HFFc6 (cell line): ENCODE results near the gene MTG1. TPM values are rescaled to one million over a fixed set of nuclear protein-coding genes. Genes with fewer than 3 reads are reported as not detected.
A peak's percentile ranks its signal among the peaks of the same experiment; 100 is the strongest.

Experiments used
- DNase-seq: peaks from one replicate; pipeline ENCODE4 v3.0.0-alpha.2; 2018
- H3K27ac Mint-ChIP-seq: 2 replicates; pipeline ENCODE4 v1.8.0; 2020; ENCODE audit warnings: mild to moderate bottlenecking, mixed read lengths
- H3K27me3 Mint-ChIP-seq: 2 replicates; pipeline ENCODE4 v1.8.0; 2021; ENCODE audit warnings: mild to moderate bottlenecking, moderate library complexity, mixed read lengths; ENCODE audit not compliant: insufficient read depth
- H3K36me3 Mint-ChIP-seq: 2 replicates; pipeline ENCODE4 v1.8.0; 2021; ENCODE audit warnings: low read depth, mixed read lengths
- H3K4me1 Mint-ChIP-seq: 2 replicates; pipeline ENCODE4 v1.8.0; 2020; ENCODE audit warnings: low read depth, mixed read lengths
- H3K4me3 Mint-ChIP-seq: 2 replicates; pipeline ENCODE4 v1.8.0; 2020; ENCODE audit warnings: mild to moderate bottlenecking, moderate library complexity, mixed read lengths
- H3K9me3 Mint-ChIP-seq: 2 replicates; pipeline ENCODE4 v1.8.0; 2020; ENCODE audit warnings: mild to moderate bottlenecking, mixed read lengths
- total RNA-seq, 6 experiments: library from RNA; stranded (reverse); fragmentation: NEBNext Ultra II Directional; extraction: Animal tissue kit (Norgen Biotek cat#: 25700); gene quantifications; 2 replicates in 1 of 6; 3 replicates in 5 of 6; pipeline ENCODE4 v1.2.3, GENCODE V29; 2021
- TF ChIP-seq, protein P1 (sequence below): fragments of 200-600 bp; sonication (generic); IDR thresholded peaks from 2 replicates; pipeline ENCODE4 v1.5.0; 2021; ENCODE audit warnings: antibody characterized with exemption, mild to moderate bottlenecking

Gene MTG1
- total RNA-seq, 6 experiments from 2014 or later: 23.7 to 33.0 (median 26.6) TPM

DNA sequence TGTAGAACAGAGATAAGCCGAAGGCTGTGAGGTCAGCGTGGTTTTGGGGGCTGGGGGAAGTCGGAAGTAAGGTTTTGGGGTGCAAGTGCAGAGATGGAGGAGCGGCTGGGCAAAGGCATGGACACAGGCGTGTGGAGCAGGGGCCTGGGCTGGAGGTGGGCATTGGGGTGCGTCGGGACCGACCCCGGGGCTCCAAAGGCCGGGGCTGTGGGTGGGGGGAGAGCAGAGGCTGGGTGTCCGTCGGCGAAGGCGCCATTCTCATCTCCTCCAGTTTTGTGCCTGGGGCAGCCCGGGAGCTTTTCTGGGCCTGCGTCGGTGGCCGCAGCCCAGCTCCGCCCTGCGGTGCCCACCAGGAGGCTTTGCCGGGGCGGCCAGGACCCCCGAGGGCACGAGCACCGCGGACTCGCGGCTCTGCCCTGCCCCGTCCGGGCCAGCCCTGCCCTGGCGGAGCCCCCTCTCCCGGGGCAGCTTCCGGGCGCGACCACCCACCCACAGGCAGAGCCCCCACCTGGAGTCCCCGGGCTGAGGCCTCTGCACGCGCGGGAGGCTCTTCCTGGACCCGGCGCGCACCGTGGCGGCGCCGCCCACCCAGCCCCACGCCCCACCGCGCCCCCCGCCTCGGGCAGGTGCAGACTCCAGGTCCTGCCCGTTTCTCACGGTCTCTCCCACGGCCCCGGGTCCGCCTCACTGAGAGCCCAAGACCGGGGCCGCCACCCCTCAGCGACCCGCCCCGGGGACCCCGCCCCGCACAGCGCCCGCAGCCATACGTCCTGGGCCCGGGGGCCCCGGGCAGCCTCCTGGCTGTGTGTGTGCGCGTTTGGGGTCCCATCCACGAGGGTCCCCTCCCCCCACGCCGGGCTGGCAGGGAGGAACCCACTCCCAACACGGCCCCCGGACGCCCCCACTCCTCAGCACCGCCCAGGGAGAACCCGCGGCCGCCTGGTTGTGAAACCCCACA lies 52.1 kb downstream of the MTG1 start:
- no peaks in the 10 kb centered on the region for H3K4me1 Mint-ChIP-seq
- H3K27me3 Mint-ChIP-seq: peaks cover 6% of the 10 kb centered on the region; the same call in 1 of the 2 replicates
- H3K27ac Mint-ChIP-seq: no peak overlapping the region
- H3K9me3 Mint-ChIP-seq: peaks cover 48% of the 10 kb centered on the region
- TF ChIP-seq, protein P1, sequence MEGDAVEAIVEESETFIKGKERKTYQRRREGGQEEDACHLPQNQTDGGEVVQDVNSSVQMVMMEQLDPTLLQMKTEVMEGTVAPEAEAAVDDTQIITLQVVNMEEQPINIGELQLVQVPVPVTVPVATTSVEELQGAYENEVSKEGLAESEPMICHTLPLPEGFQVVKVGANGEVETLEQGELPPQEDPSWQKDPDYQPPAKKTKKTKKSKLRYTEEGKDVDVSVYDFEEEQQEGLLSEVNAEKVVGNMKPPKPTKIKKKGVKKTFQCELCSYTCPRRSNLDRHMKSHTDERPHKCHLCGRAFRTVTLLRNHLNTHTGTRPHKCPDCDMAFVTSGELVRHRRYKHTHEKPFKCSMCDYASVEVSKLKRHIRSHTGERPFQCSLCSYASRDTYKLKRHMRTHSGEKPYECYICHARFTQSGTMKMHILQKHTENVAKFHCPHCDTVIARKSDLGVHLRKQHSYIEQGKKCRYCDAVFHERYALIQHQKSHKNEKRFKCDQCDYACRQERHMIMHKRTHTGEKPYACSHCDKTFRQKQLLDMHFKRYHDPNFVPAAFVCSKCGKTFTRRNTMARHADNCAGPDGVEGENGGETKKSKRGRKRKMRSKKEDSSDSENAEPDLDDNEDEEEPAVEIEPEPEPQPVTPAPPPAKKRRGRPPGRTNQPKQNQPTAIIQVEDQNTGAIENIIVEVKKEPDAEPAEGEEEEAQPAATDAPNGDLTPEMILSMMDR: no peak
- H3K4me3 Mint-ChIP-seq: no peak overlapping the region
- no peak for DNase-seq
- H3K36me3 Mint-ChIP-seq: peaks cover 43% of the 10 kb centered on the region

DNA sequence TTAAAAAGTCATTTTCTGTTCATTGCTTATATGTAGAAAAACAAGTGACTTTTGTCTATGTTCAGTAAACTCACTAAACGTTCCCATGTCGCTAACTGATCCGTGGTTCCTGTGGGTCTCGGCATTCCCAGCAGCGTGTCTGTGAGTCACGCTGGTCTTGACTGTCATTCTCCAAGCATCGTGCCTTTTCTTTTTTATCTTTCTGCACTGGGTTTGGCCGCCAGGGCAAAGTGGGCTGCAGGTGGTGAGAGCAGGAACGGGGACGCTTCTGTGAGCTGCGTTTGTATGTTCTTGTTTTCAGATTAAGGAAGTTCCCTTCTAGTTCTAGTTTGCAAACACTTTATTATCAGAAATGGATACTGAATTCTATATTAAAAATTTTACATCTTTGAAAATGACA lies 53.0 kb downstream of the MTG1 start:
- Mint-ChIP-seq H3K4me3 (no peak overlapping the region), H3K27me3 (peaks cover 6% of the 10 kb centered on the region; the same call in 1 of the 2 replicates), H3K36me3 (peaks cover 43% of the 10 kb centered on the region), H3K27ac (no peak overlapping the region), H3K9me3 (peaks cover 48% of the 10 kb centered on the region), H3K4me1 (no peaks in the 10 kb centered on the region)
- no peak for DNase-seq
- TF ChIP-seq, protein P1: no peak

DNA sequence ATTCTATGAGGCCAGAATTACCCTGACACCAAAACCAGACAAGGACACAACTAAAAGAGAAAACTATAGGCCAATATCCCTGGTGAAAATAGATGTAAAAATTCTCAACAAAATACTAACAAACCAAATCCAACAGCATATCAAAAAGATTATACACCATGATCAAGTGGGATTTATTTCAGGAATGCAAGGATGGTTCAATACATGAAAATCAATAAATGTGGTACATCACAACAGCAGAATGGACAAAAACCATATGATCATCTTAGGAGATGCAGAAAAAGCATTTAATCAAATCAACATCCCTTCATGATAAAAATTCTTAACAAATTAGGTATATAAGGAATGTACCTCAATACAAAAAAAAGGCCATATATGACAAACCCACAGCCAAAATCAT lies 54.2 kb downstream of the MTG1 start:
- Mint-ChIP-seq H3K36me3 (peaks cover 39% of the 10 kb centered on the region), H3K27ac (no peak overlapping the region), H3K9me3 (peaks cover 45% of the 10 kb centered on the region), H3K27me3 (peaks cover 6% of the 10 kb centered on the region; the same call in 1 of the 2 replicates), H3K4me3 (no peak overlapping the region), H3K4me1 (no peaks in the 10 kb centered on the region)
- TF ChIP-seq, protein P1: no peak
- DNase-seq: no peak

DNA sequence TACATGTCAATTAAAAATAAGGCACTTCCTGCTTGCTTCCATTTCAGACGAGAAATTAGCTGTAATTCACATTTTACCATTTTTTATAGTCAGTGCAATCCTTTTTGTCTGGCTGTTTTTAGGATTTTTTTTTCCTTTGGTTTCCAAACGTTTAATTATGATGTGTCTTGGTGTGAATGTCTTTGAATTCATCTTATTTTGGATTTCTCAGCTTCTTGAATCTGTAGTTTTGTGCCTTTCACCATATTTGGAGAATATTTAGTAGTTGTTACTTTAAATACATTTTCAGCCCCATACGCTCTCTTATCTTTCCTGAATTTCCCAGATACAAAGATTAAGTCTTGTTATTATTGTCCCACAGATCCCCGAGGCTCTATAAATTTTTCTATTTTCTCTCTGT lies 57.4 kb downstream of the MTG1 start:
- peaks cover 34% of the 10 kb centered on the region for H3K36me3 Mint-ChIP-seq
- peaks cover 2% of the 10 kb centered on the region; the same call in 1 of the 2 replicates for H3K27me3 Mint-ChIP-seq
- H3K4me3 Mint-ChIP-seq: no peak overlapping the region
- H3K27ac Mint-ChIP-seq: no peak overlapping the region
- peaks cover 31% of the 10 kb centered on the region for H3K9me3 Mint-ChIP-seq
- no peaks in the 10 kb centered on the region for H3K4me1 Mint-ChIP-seq
- no peak for DNase-seq
- TF ChIP-seq, protein P1: no peak

DNA sequence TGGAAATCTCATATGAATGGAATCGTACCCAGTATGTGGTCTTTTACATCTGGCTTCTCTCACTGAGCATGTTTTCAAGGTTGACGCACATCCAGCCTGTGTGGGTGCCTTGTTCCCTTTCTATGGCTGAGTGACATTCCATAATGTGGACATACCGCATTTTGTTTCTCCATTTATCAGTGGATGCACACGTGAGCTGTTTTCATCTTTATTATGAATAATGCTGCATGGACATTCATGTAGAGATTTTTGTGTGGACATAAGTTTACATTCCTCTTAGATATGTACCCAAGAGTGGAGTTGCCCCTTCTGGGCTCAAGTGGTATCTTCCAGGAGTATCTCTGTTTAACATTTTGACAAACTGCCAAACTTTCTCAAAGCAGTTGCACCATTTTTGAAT lies 58.5 kb downstream of the MTG1 start:
- H3K4me1 Mint-ChIP-seq: no peaks in the 10 kb centered on the region
- peaks cover 23% of the 10 kb centered on the region for H3K36me3 Mint-ChIP-seq
- H3K27me3 Mint-ChIP-seq: peaks cover 2% of the 10 kb centered on the region; the same call in 1 of the 2 replicates
- TF ChIP-seq, protein P1: 0 out of 2 replicates have a peak, but pooled peaks have one; percentile 14
- no peak for DNase-seq
- no peak overlapping the region for H3K4me3 Mint-ChIP-seq
- peaks cover 21% of the 10 kb centered on the region for H3K9me3 Mint-ChIP-seq
- no peak overlapping the region for H3K27ac Mint-ChIP-seq
